GM23338 (cell line): Measurements from ENCODE around the gene TENM3. TPM values are rescaled to one million over a fixed set of nuclear protein-coding genes. Genes with fewer than 3 reads are reported as not detected.

Experiments
- ATAC-seq: fragments of 200-7000 bp; cut with Tn5 transposase; 3 replicates; pipeline ENCODE4 v1.9.1; 2020
- DNase-seq: peaks from one replicate; pipeline ENCODE4 v3.0.0-alpha.2; 2015; ENCODE audit warnings: low spot score
- H2AFZ ChIP-seq: fragments of 200-600 bp; sonication (generic); 2 replicates; pipeline ENCODE4 v1.8.0; 2016; ENCODE audit warnings: antibody characterized with exemption, mild to moderate bottlenecking, moderate library complexity
- H3F3A ChIP-seq: fragments of 200-600 bp; sonication (generic); replicated peaks from 2 replicates; pipeline ENCODE4 v1.8.0; 2017; ENCODE audit warnings: antibody characterized with exemption, mixed run types, low read depth
- H3K27ac ChIP-seq: fragments of 200-600 bp; sonication (generic); 2 replicates; pipeline ENCODE4 v1.6.1; 2016; ENCODE audit warnings: low read depth
- H3K27me3 ChIP-seq: fragments of 200-600 bp; sonication (generic); 2 replicates; pipeline ENCODE4 v1.8.0; 2016; ENCODE audit warnings: mild to moderate bottlenecking, mixed run types, moderate library complexity; ENCODE audit not compliant: insufficient read depth
- H3K36me3 ChIP-seq: fragments of 200-600 bp; sonication (generic); 2 replicates; pipeline ENCODE4 v1.8.0; 2016; ENCODE audit warnings: mild to moderate bottlenecking; ENCODE audit not compliant: insufficient read depth
- H3K4me1 ChIP-seq: fragments of 200-600 bp; sonication (generic); 2 replicates; pipeline ENCODE4 v1.8.0; 2016; ENCODE audit warnings: mild to moderate bottlenecking, moderate library complexity; ENCODE audit not compliant: insufficient read depth
- H3K4me2 ChIP-seq: fragments of 200-600 bp; sonication (generic); 2 replicates; pipeline ENCODE4 v1.7.1; 2017; ENCODE audit warnings: mixed run types
- H3K4me3 ChIP-seq: fragments of 200-600 bp; sonication (generic); 2 replicates; pipeline ENCODE4 v1.6.1; 2016; ENCODE audit warnings: mixed run types
- H3K79me2 ChIP-seq: fragments of 200-600 bp; sonication (generic); replicated peaks from 2 replicates; pipeline ENCODE4 v1.8.0; 2017; ENCODE audit warnings: mild to moderate bottlenecking; ENCODE audit not compliant: insufficient read depth
- H3K9me2 ChIP-seq: fragments of 200-600 bp; sonication (generic); 2 replicates; pipeline ENCODE4 v1.8.0; 2017; ENCODE audit not compliant: insufficient read depth
- H4K20me1 ChIP-seq: fragments of 200-600 bp; sonication (generic); replicated peaks from 2 replicates; pipeline ENCODE4 v1.8.0; 2017; ENCODE audit warnings: mild to moderate bottlenecking; ENCODE audit not compliant: insufficient read depth
- H3K27ac Mint-ChIP-seq: 2 replicates; pipeline ENCODE4 v1.8.0; 2020; ENCODE audit warnings: inconsistent platforms, mild to moderate bottlenecking, moderate library complexity, mixed read lengths
- H3K27me3 Mint-ChIP-seq: 3 replicates; pipeline ENCODE4 v1.8.0; 2022; ENCODE audit warnings: low read depth, mild to moderate bottlenecking, moderate library complexity, mixed read lengths, inconsistent platforms; ENCODE audit not compliant: insufficient read depth, poor library complexity
- H3K36me3 Mint-ChIP-seq: 3 replicates; pipeline ENCODE4 v1.8.0; 2021; ENCODE audit warnings: low read depth, mild to moderate bottlenecking, inconsistent platforms, moderate library complexity, mixed read lengths
- H3K4me1 Mint-ChIP-seq: 3 replicates; pipeline ENCODE4 v1.8.0; 2020; ENCODE audit warnings: mild to moderate bottlenecking, inconsistent platforms, mixed read lengths
- H3K4me3 Mint-ChIP-seq: 3 replicates; pipeline ENCODE4 v1.8.0; 2021; ENCODE audit warnings: moderate library complexity, mild to moderate bottlenecking, inconsistent platforms, mixed read lengths
- H3K9me3 Mint-ChIP-seq: 3 replicates; pipeline ENCODE4 v1.8.0; 2020; ENCODE audit warnings: moderate library complexity, mild to moderate bottlenecking, inconsistent platforms, mixed read lengths
- EZH2 ChIP-seq: fragments of 200-600 bp; sonication (generic); IDR thresholded peaks from one replicate; pipeline ENCODE4 v1.8.0; 2017; ENCODE audit warnings: antibody characterized with exemption, mild to moderate bottlenecking, low read depth; ENCODE audit not compliant: unreplicated experiment
- polyA plus RNA-seq: library from polyadenylated mRNA; unstranded; fragments of >200 nt; fragmentation: Nextera tagmentation; extraction: Ambion mirVana; gene quantifications from 2 replicates; pipeline ENCODE4 v1.2.1, GENCODE V29; 2016
- total RNA-seq: library from RNA; depleted of rRNA; stranded (reverse); fragments of >200 nt; shearing (Covaris generic); gene quantifications from 2 replicates; pipeline ENCODE4 v1.2.3, GENCODE V29; 2014
- TF ChIP-seq, protein P1 (sequence below): IDR thresholded peaks from one replicate; pipeline ENCODE4 v1.6.1; 2018; ENCODE audit warnings: antibody characterized with exemption; ENCODE audit not compliant: unreplicated experiment
- TF ChIP-seq, protein P2 (sequence below), 2 experiments: fragments of 200-600 bp in 1 of 2; sonication (generic) in 1 of 2; conservative IDR thresholded peaks; 2 replicates each; pipeline versions ENCODE4 v1.5.1 to v1.6.1; 2016 to 2017; ENCODE audit warnings: antibody characterized with exemption in 2 of 2, low read depth in 2 of 2, mild to moderate bottlenecking in 2 of 2, moderate library complexity in 1 of 2

The TENM3 gene
- total and polyA plus RNA-seq, 2 experiments from 2014 or later: 22.2 to 128 TPM

DNA sequence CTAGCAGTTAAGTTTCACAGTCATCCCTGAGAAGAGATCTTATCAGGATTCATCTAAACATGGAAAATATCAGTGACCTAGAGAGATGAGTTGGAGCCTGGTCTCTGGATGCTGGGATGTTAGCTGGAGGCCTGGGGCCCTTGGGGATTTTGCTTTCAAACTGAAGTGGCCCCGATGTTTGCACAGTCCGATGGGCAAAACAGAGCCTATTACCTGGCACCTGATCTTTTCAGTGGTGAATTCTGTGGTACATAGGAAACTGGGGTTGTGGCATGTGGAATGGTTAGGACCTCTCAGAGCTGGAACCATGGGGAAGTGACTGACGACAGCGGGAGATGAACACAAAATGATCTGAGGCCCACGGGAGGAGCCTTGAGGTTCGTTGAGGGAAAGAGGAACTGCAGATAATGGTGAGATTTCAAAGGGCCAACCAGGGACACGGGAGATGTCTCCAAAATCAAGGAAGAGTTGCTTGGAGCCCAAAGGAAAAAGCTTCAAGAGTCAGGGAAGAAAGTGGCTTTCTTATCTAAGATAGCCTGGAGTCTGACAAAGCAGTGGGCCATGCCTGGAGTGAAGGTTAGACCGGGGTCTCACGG lies 17.8 kb upstream of the TENM3 start:
- Mint-ChIP-seq H3K36me3 (no peaks in the 10 kb centered on the region), H3K4me3 (no peak overlapping the region), H3K4me1 (peaks cover 18% of the 10 kb centered on the region), H3K27ac (no peak overlapping the region), H3K27me3 (peaks cover under 1% of the 10 kb centered on the region), H3K9me3 (no peaks in the 10 kb centered on the region)
- no peak for DNase-seq
- Histone ChIP-seq H3K27ac (no peak overlapping the region), H3F3A (no peaks in the 10 kb centered on the region), H3K27me3 (no peaks in the 10 kb centered on the region), H3K4me1 (0 out of 2 replicates have a peak, but pooled peaks cover 6% of the 10 kb centered on the region), H3K4me2 (no peak overlapping the region), H3K4me3 (no peak overlapping the region), H3K9me2 (no peaks in the 10 kb centered on the region), H2AFZ (no peak overlapping the region), H4K20me1 (no peaks in the 10 kb centered on the region), H3K79me2 (no peaks in the 10 kb centered on the region), H3K36me3 (no peaks in the 10 kb centered on the region)
- no peak for TF ChIP-seq EZH2
- no peak for ATAC-seq

DNA sequence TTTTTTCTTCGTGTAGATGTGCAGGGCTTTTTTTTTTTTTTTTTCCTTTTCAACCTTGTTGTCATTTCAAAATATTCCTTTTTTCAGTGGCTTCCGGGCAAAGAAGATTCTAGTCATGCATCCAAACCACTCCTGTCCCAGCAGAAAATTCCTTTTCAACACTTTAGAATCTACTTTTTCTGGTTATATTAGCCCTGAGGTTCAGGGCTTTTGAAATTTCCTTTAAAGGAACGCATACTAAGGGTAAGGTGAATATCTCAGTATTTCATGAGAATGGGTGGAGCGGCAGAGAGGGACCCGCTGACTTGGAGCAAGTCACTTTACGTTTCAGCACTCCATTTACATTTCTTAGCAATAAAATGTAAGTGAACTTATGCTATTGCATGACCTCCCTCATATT lies 15.6 kb upstream of the TENM3 start:
- no peaks in the 10 kb centered on the region for H3F3A ChIP-seq
- no peak overlapping the region for H3K4me2 ChIP-seq
- no peaks in the 10 kb centered on the region for H3K79me2 ChIP-seq
- no peaks in the 10 kb centered on the region; the same call in 1 of the 2 replicates for H3K9me2 ChIP-seq
- no peaks in the 10 kb centered on the region for H4K20me1 ChIP-seq
- 0 out of 2 replicates have a peak, but pooled peaks cover 4% of the 10 kb centered on the region for H3K4me1 ChIP-seq
- DNase-seq (no peak), ATAC-seq (no peak)
- Mint-ChIP-seq H3K4me3 (no peak overlapping the region), H3K27ac (no peak overlapping the region), H3K36me3 (no peaks in the 10 kb centered on the region), H3K4me1 (peaks cover 15% of the 10 kb centered on the region), H3K27me3 (no peaks in the 10 kb centered on the region), H3K9me3 (no peaks in the 10 kb centered on the region)
- no peaks in the 10 kb centered on the region for H3K36me3 ChIP-seq
- H3K27me3 ChIP-seq: no peaks in the 10 kb centered on the region
- no peak overlapping the region for H3K27ac ChIP-seq
- TF ChIP-seq, protein P1, sequence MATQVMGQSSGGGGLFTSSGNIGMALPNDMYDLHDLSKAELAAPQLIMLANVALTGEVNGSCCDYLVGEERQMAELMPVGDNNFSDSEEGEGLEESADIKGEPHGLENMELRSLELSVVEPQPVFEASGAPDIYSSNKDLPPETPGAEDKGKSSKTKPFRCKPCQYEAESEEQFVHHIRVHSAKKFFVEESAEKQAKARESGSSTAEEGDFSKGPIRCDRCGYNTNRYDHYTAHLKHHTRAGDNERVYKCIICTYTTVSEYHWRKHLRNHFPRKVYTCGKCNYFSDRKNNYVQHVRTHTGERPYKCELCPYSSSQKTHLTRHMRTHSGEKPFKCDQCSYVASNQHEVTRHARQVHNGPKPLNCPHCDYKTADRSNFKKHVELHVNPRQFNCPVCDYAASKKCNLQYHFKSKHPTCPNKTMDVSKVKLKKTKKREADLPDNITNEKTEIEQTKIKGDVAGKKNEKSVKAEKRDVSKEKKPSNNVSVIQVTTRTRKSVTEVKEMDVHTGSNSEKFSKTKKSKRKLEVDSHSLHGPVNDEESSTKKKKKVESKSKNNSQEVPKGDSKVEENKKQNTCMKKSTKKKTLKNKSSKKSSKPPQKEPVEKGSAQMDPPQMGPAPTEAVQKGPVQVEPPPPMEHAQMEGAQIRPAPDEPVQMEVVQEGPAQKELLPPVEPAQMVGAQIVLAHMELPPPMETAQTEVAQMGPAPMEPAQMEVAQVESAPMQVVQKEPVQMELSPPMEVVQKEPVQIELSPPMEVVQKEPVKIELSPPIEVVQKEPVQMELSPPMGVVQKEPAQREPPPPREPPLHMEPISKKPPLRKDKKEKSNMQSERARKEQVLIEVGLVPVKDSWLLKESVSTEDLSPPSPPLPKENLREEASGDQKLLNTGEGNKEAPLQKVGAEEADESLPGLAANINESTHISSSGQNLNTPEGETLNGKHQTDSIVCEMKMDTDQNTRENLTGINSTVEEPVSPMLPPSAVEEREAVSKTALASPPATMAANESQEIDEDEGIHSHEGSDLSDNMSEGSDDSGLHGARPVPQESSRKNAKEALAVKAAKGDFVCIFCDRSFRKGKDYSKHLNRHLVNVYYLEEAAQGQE: no peak
- TF ChIP-seq, protein P2, sequence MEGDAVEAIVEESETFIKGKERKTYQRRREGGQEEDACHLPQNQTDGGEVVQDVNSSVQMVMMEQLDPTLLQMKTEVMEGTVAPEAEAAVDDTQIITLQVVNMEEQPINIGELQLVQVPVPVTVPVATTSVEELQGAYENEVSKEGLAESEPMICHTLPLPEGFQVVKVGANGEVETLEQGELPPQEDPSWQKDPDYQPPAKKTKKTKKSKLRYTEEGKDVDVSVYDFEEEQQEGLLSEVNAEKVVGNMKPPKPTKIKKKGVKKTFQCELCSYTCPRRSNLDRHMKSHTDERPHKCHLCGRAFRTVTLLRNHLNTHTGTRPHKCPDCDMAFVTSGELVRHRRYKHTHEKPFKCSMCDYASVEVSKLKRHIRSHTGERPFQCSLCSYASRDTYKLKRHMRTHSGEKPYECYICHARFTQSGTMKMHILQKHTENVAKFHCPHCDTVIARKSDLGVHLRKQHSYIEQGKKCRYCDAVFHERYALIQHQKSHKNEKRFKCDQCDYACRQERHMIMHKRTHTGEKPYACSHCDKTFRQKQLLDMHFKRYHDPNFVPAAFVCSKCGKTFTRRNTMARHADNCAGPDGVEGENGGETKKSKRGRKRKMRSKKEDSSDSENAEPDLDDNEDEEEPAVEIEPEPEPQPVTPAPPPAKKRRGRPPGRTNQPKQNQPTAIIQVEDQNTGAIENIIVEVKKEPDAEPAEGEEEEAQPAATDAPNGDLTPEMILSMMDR (conservative IDR thresholded peaks at IDR 0.05; ENCODE audit: low read depth in 2 of 2): no peak
- H2AFZ ChIP-seq: no peak overlapping the region
- H3K4me3 ChIP-seq: no peak overlapping the region
